ENCODE measurements around the gene ADISSP. TPM values are rescaled to one million over a fixed set of nuclear protein-coding genes. Genes with fewer than 3 reads are reported as not detected.
A peak's percentile ranks its signal among the peaks of the same experiment; 100 is the strongest.

The ADISSP gene
- total and polyA plus RNA-seq, 2 of the 13 experiments (the other 11 are each of a cell fraction or from before 2014, with no cell fraction given): 38.3 to 90.6 TPM

- TF ChIP-seq, protein P1, sequence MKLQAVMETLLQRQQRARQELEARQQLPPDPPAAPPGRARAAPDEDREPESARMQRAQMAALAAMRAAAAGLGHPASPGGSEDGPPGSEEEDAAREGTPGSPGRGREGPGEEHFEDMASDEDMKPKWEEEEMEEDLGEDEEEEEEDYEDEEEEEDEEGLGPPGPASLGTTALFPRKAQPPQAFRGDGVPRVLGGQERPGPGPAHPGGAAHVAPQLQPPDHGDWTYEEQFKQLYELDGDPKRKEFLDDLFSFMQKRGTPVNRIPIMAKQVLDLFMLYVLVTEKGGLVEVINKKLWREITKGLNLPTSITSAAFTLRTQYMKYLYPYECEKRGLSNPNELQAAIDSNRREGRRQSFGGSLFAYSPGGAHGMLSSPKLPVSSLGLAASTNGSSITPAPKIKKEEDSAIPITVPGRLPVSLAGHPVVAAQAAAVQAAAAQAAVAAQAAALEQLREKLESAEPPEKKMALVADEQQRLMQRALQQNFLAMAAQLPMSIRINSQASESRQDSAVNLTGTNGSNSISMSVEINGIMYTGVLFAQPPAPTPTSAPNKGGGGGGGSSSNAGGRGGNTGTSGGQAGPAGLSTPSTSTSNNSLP (IDR thresholded peaks at IDR 0.05; ENCODE audit: low read depth, low read length): no peak
- TF ChIP-seq PHB2 (IDR thresholded peaks at IDR 0.05; ENCODE audit: partially characterized antibody) (no peak), GABPA (IDR thresholded peaks at IDR 0.05; ENCODE audit: low read depth, low read length) (no peak), GABPA (CRISPR knock-in tag; IDR thresholded peaks at IDR 0.05; ENCODE audit: low read depth) (no peak), ZNF629 (CRISPR knock-in tag; conservative IDR thresholded peaks at IDR 0.05) (0 out of 2 replicates have a peak, but pooled peaks have one; percentile 19), ZNF143 (CRISPR knock-in tag; IDR thresholded peaks at IDR 0.05) (peak; percentile 62), RBAK (CRISPR knock-in tag; IDR thresholded peaks at IDR 0.05) (no peak), ZNF598 (CRISPR knock-in tag; IDR thresholded peaks at IDR 0.05; ENCODE audit: borderline replicate concordance) (no peak), KDM6A (CRISPR knock-in tag; IDR thresholded peaks at IDR 0.05; ENCODE audit: low read depth) (no peak), ZBTB42 (CRISPR knock-in tag; IDR thresholded peaks at IDR 0.05) (peak; percentile 64; the same call in 1 of the 2 replicates), ZNF75D (CRISPR knock-in tag; IDR thresholded peaks at IDR 0.05; ENCODE audit: borderline replicate concordance) (no peak), CEBPB (IDR thresholded peaks at IDR 0.05; ENCODE audit: borderline replicate concordance, low read depth, low read length) (no peak), KMT2B (CRISPR knock-in tag; IDR thresholded peaks at IDR 0.05) (0 out of 2 replicates have a peak, but pooled peaks have one; percentile 2), NKX3-1 (CRISPR knock-in tag; IDR thresholded peaks at IDR 0.05) (no peak; the same call in 1 of the 2 replicates), SSRP1 (CRISPR knock-in tag; IDR thresholded peaks at IDR 0.05) (no peak), ZBTB39 (CRISPR knock-in tag; IDR thresholded peaks at IDR 0.05) (peak; percentile 78; the same call in 1 of the 2 replicates), KDM1A (CRISPR knock-in tag; IDR thresholded peaks at IDR 0.05) (0 out of 2 replicates have a peak, but pooled peaks have one; percentile 7), JUNB (CRISPR knock-in tag; IDR thresholded peaks at IDR 0.05; ENCODE audit: borderline replicate concordance) (no peak), ATM (IDR thresholded peaks at IDR 0.05; ENCODE audit: borderline replicate concordance) (no peak), SPEN (CRISPR knock-in tag; IDR thresholded peaks at IDR 0.05; ENCODE audit: low read depth) (peak; percentile 41), SP2 (CRISPR knock-in tag; IDR thresholded peaks at IDR 0.05) (no peak), ZNF101 (CRISPR knock-in tag; IDR thresholded peaks at IDR 0.05; ENCODE audit: borderline replicate concordance, low read depth) (no peak), ZFP36L2 (CRISPR knock-in tag; IDR thresholded peaks at IDR 0.05) (no peak)
- TF ChIP-seq, protein P2, sequence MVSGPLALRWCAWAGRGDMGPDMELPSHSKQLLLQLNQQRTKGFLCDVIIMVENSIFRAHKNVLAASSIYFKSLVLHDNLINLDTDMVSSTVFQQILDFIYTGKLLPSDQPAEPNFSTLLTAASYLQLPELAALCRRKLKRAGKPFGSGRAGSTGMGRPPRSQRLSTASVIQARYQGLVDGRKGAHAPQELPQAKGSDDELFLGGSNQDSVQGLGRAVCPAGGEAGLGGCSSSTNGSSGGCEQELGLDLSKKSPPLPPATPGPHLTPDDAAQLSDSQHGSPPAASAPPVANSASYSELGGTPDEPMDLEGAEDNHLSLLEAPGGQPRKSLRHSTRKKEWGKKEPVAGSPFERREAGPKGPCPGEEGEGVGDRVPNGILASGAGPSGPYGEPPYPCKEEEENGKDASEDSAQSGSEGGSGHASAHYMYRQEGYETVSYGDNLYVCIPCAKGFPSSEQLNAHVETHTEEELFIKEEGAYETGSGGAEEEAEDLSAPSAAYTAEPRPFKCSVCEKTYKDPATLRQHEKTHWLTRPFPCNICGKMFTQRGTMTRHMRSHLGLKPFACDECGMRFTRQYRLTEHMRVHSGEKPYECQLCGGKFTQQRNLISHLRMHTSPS (CRISPR knock-in tag; IDR thresholded peaks at IDR 0.05; ENCODE audit: low read depth): 0 out of 2 replicates have a peak, but pooled peaks have one; percentile 48
Measured at GRCh38 chr20:3739054-3739925, 28.3 kb downstream of the ADISSP start (continued).

All from HepG2 (cell line).